B cell (primary cell): ENCODE measurements around the gene ANKRD17. TPM values are rescaled to one million over a fixed set of nuclear protein-coding genes. Genes with fewer than 3 reads are reported as not detected.

ENCODE experiments used
- ATAC-seq: fragments of 200-7000 bp; cut with Tn5 transposase; one replicate; pipeline ENCODE4 v1.10.0; 2021; ENCODE audit warnings: low read depth, mild to moderate bottlenecking, moderate number of reproducible peaks, moderate library complexity
- CTCF ChIA-PET: fragments of 350-600 bp; sonication (Branson Sonifier 250); formaldehyde crosslinking; loops from one replicate; lab custom pipeline; 2021; ENCODE audit warnings: antibody characterized with exemption, inconsistent platforms; lab: Charles Lee
- POLR2A ChIA-PET: fragments of 350-600 bp; sonication (Branson Sonifier 250); formaldehyde crosslinking; loops from one replicate; lab custom pipeline; 2021; ENCODE audit warnings: antibody characterized with exemption; lab: Charles Lee
- DNase-seq: peaks from one replicate; pipeline ENCODE4 v3.0.0; 2013
- H2AFZ ChIP-seq: 2 replicates; pipeline ENCODE4 v1.6.1; 2012; ENCODE audit warnings: mild to moderate bottlenecking, low read depth, low read length; ENCODE audit not compliant: insufficient read depth, poor library complexity, severe bottlenecking
- H3K27ac ChIP-seq, 2 donors: 1 replicate in 1 of 2; 2 replicates in 1 of 2; pipeline ENCODE4 v1.5.1; 2012 to 2013; ENCODE audit warnings: low read length in 2 of 2, mild to moderate bottlenecking in 2 of 2, moderate library complexity in 1 of 2
- H3K27me3 ChIP-seq, 4 experiments: fragments of 200-600 bp in 1 of 4; sonication (generic) in 1 of 4; replicated peaks in 1 of 4; 1 replicate in 2 of 4; 2 replicates in 2 of 4; pipeline versions ENCODE4 v1.6.1 to v1.7.0; 2013 to 2016; ENCODE audit warnings: low read length in 3 of 4, mild to moderate bottlenecking in 2 of 4, mixed read lengths in 1 of 4, moderate library complexity in 1 of 4; ENCODE audit not compliant: insufficient read depth in 4 of 4, control insufficient read depth in 3 of 4; ENCODE audit errors: control extremely low read depth in 1 of 4
- H3K36me3 ChIP-seq, 2 experiments: replicated peaks in 1 of 2; 1 replicate in 1 of 2; 2 replicates in 1 of 2; pipeline versions ENCODE4 v1.6.1 to v1.7.1; 2013; ENCODE audit warnings: low read length in 1 of 2; ENCODE audit not compliant: insufficient read depth in 2 of 2, control insufficient read depth in 1 of 2; ENCODE audit errors: control extremely low read depth in 1 of 2, extremely low read depth in 1 of 2
- H3K4me1 ChIP-seq, 2 donors: fragments of 200-600 bp in 1 of 2; sonication (generic) in 1 of 2; 1 replicate in 1 of 2; 2 replicates in 1 of 2; pipeline versions ENCODE4 v1.5.1 to v1.6.1; 2013 to 2017; ENCODE audit warnings: low read length in 2 of 2; ENCODE audit not compliant: control insufficient read depth in 2 of 2, insufficient read depth in 2 of 2
- H3K4me2 ChIP-seq: replicated peaks from 2 replicates; pipeline ENCODE3; 2012; ENCODE audit warnings: mild to moderate bottlenecking, low read depth, low read length; ENCODE audit not compliant: poor library complexity, severe bottlenecking
- H3K4me3 ChIP-seq, 5 experiments: fragments of 200-600 bp in 1 of 5; sonication (generic) in 1 of 5; 1 replicate in 3 of 5; 2 replicates in 2 of 5; pipeline versions ENCODE4 v1.5.1 to v1.7.0; 2011 to 2016; ENCODE audit warnings: low read length in 4 of 5, mild to moderate bottlenecking in 4 of 5, low read depth in 2 of 5, control low read depth in 1 of 5, moderate library complexity in 1 of 5; ENCODE audit not compliant: insufficient read depth in 1 of 5; ENCODE audit errors: control extremely low read depth in 1 of 5, extremely low read depth in 1 of 5
- H3K79me2 ChIP-seq: fragments of 200-600 bp; sonication (generic); one replicate; pipeline ENCODE4 v1.6.0; 2016; ENCODE audit warnings: low read length; ENCODE audit not compliant: control insufficient read depth, insufficient read depth
- H3K9ac ChIP-seq: fragments of 200-600 bp; sonication (generic); 2 replicates; pipeline ENCODE4 v1.6.1; 2017; ENCODE audit warnings: mild to moderate bottlenecking, low read length, moderate library complexity
- H3K9me3 ChIP-seq, 3 donors: one replicate each; pipeline versions ENCODE4 v1.6.1 to v1.7.1; 2013; ENCODE audit warnings: low read length in 2 of 3; ENCODE audit not compliant: control insufficient read depth in 2 of 3, insufficient read depth in 1 of 3; ENCODE audit errors: control extremely low read depth in 1 of 3
- H4K20me1 ChIP-seq: 2 replicates; pipeline ENCODE4 v1.6.0; 2012; ENCODE audit warnings: mild to moderate bottlenecking, low read length; ENCODE audit not compliant: insufficient read depth, control insufficient read depth, poor library complexity, severe bottlenecking
- H3K27ac Mint-ChIP-seq: one replicate; pipeline ENCODE4 v1.8.0; 2021; ENCODE audit warnings: mixed read lengths
- H3K27me3 Mint-ChIP-seq: one replicate; pipeline ENCODE4 v1.8.0; 2021; ENCODE audit warnings: mixed read lengths
- H3K4me1 Mint-ChIP-seq: one replicate; pipeline ENCODE4 v1.8.0; 2021; ENCODE audit warnings: mixed read lengths
- H3K4me3 Mint-ChIP-seq: one replicate; pipeline ENCODE4 v1.8.0; 2021; ENCODE audit warnings: mixed read lengths
- H3K9me3 Mint-ChIP-seq: one replicate; pipeline ENCODE4 v1.8.0; 2022; ENCODE audit warnings: mixed read lengths; ENCODE audit not compliant: insufficient read depth
- EZH2 ChIP-seq: IDR thresholded peaks from 2 replicates; pipeline ENCODE4 v1.6.1; 2012; ENCODE audit warnings: borderline replicate concordance, low read depth, mild to moderate bottlenecking, moderate library complexity, low read length; ENCODE audit not compliant: insufficient read depth, poor library complexity, severe bottlenecking
- WGBS: methylation state at CpG from one replicate; pipeline ENCODE4 v1.1.5; 2013; ENCODE audit warnings: missing lambda C conversion rate; ENCODE audit not compliant: insufficient coverage; 5-methylcytosine and 5-hydroxymethylcytosine counted together
- intact Hi-C: fragments of 100-400 bp; cut with micrococcal nuclease; formaldehyde crosslinking; loops from one replicate; pipeline ENCODE4 v1.10.0; 2022
- polyA plus RNA-seq: library from polyadenylated mRNA; depleted of rRNA; stranded (reverse); fragments of >200 nt; gene quantifications from 2 replicates; pipeline ENCODE4 v1.2.3, GENCODE V29; 2012
- total RNA-seq, 2 donors: library from RNA; stranded (reverse); fragments of 120-200 nt in 1 of 2; gene quantifications; 1 replicate in 1 of 2; 2 replicates in 1 of 2; pipeline versions ENCODE4 v1.2.3 to v1.2.4, GENCODE V29; 2013 to 2022
- TF ChIP-seq, protein P1 (sequence below): fragments of 200-600 bp; IDR thresholded peaks from one replicate; pipeline ENCODE4 v1.8.0; 2022; ENCODE audit warnings: antibody characterized with exemption, mild to moderate bottlenecking

Gene ANKRD17
- total and polyA plus RNA-seq, 2 donors (not counting 1 experiment from before 2014, with no cell fraction given) = 15.8 to 69.4 TPM

GRCh38 chr4:73193659-73194058, 64.9 kb downstream of the ANKRD17 start:
- TF ChIP-seq, protein P1, sequence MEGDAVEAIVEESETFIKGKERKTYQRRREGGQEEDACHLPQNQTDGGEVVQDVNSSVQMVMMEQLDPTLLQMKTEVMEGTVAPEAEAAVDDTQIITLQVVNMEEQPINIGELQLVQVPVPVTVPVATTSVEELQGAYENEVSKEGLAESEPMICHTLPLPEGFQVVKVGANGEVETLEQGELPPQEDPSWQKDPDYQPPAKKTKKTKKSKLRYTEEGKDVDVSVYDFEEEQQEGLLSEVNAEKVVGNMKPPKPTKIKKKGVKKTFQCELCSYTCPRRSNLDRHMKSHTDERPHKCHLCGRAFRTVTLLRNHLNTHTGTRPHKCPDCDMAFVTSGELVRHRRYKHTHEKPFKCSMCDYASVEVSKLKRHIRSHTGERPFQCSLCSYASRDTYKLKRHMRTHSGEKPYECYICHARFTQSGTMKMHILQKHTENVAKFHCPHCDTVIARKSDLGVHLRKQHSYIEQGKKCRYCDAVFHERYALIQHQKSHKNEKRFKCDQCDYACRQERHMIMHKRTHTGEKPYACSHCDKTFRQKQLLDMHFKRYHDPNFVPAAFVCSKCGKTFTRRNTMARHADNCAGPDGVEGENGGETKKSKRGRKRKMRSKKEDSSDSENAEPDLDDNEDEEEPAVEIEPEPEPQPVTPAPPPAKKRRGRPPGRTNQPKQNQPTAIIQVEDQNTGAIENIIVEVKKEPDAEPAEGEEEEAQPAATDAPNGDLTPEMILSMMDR = no peak
- no peak for TF ChIP-seq EZH2
- CTCF ChIA-PET = no interaction called here
- H3K4me2 ChIP-seq = peak overlapping the region; percentile 49

GRCh38 chr4:73193155-73193554, 65.4 kb downstream of the ANKRD17 start:
- no peaks in the 10 kb centered on the region for H3K9me3 Mint-ChIP-seq
- Histone ChIP-seq H3K4me1 (peaks cover 6 to 14% of the 10 kb centered on the region in 2 donors), H3K27me3 (no peaks in the 10 kb centered on the region), H3K4me3 (no peak overlapping the region), H2AFZ (peak overlapping the region; percentile 7), H3K79me2 (peaks cover 73% of the 10 kb centered on the region), H3K4me2 (peak overlapping the region; percentile 49), H4K20me1 (no peaks in the 10 kb centered on the region), H3K36me3 (peaks cover 0 to 2% of the 10 kb centered on the region in 2 experiments), H3K9ac (no peak overlapping the region), H3K27ac (peak overlapping the region; percentile 47 to 55), H3K9me3 (peaks cover 0 to 1% (median 0%) of the 10 kb centered on the region in 3 donors)
- TF ChIP-seq EZH2 = no peak
- TF ChIP-seq, protein P1 = no peak
- peaks cover 18% of the 10 kb centered on the region for H3K4me1 Mint-ChIP-seq
- intact Hi-C loops = loop anchor here (5.0 kb wide), 1 partner anchor 126 kb away; the partner anchor contains the start of gene COX18
- peak overlapping the region; percentile 44 for H3K4me3 Mint-ChIP-seq
- DNase-seq (peak; percentile 47), ATAC-seq (peak; percentile 56)
- H3K27me3 Mint-ChIP-seq = no peaks in the 10 kb centered on the region
- WGBS = no CpG with 5 or more reads among the region's 2 CpGs
- peak overlapping the region; percentile 71 for H3K27ac Mint-ChIP-seq
- POLR2A ChIA-PET = no interaction called here
- CTCF ChIA-PET = no interaction called here

More at GRCh38 chr4:73193659-73194058, 64.9 kb downstream of the ANKRD17 start:
- 59% methylated on average over 3 of the region's 4 CpGs for WGBS
- H3K27me3 Mint-ChIP-seq = no peaks in the 10 kb centered on the region
- H3K9me3 Mint-ChIP-seq = no peaks in the 10 kb centered on the region
- H2AFZ ChIP-seq = peak overlapping the region; percentile 7
- H3K4me1 ChIP-seq = peaks cover 6 to 14% of the 10 kb centered on the region in 2 donors
- peak overlapping the region; percentile 47 to 55 for H3K27ac ChIP-seq
- no peak overlapping the region for H3K9ac ChIP-seq
- POLR2A ChIA-PET = no interaction called here
- peaks cover 76% of the 10 kb centered on the region for H3K79me2 ChIP-seq
- peak overlapping the region; percentile 44 for H3K4me3 Mint-ChIP-seq
- ATAC-seq (no peak), DNase-seq (no peak)
- intact Hi-C loops = loop anchor here (5.0 kb wide), 1 partner anchor 126 kb away; the partner anchor contains the start of gene COX18
- H3K27me3 ChIP-seq = no peaks in the 10 kb centered on the region
- peaks cover 0 to 1% (median 0%) of the 10 kb centered on the region in 3 donors for H3K9me3 ChIP-seq
- H3K4me3 ChIP-seq = no peak overlapping the region
- H3K27ac Mint-ChIP-seq = peak overlapping the region; percentile 71
- no peaks in the 10 kb centered on the region for H4K20me1 ChIP-seq
- H3K36me3 ChIP-seq = peaks cover 0 to 2% of the 10 kb centered on the region in 2 experiments
- peaks cover 18% of the 10 kb centered on the region for H3K4me1 Mint-ChIP-seq
